Astrocyte (in vitro differentiated cells and primary cell): ENCODE measurements around the gene SRPRB. TPM values are rescaled to one million over a fixed set of nuclear protein-coding genes. Genes with fewer than 3 reads are reported as not detected.

Experiments
- DNase-seq: peaks from one replicate; pipeline ENCODE4 v3.0.0-alpha.2; 2010; ENCODE audit warnings: low read depth
- FAIRE-seq: peaks from 2 replicates; lab custom pipeline; 2011; peaks lifted over from hg19 to GRCh38; lab: Jason Lieb, UNC
- H2AFZ ChIP-seq: 2 replicates; pipeline ENCODE4 v1.6.0; 2012; ENCODE audit warnings: low read depth, low read length, inconsistent platforms
- H3K27ac ChIP-seq: 2 replicates; pipeline ENCODE4 v1.5.1; 2011; ENCODE audit warnings: low read depth, low read length, inconsistent platforms
- H3K27me3 ChIP-seq: 2 replicates; pipeline ENCODE4 v1.6.0; 2011; ENCODE audit warnings: low read length, inconsistent platforms; ENCODE audit not compliant: insufficient read depth
- H3K36me3 ChIP-seq: 2 replicates; pipeline ENCODE4 v1.5.1; 2011; ENCODE audit warnings: low read length, inconsistent platforms; ENCODE audit not compliant: insufficient read depth
- H3K4me1 ChIP-seq: 2 replicates; pipeline ENCODE4 v1.5.1; 2011; ENCODE audit warnings: low read length, inconsistent platforms; ENCODE audit not compliant: insufficient read depth
- H3K4me2 ChIP-seq: 2 replicates; pipeline ENCODE4 v1.6.0; 2012; ENCODE audit warnings: low read length, inconsistent platforms
- H3K4me3 ChIP-seq: 2 replicates; pipeline ENCODE4 v1.5.1; 2011; ENCODE audit warnings: low read depth, mild to moderate bottlenecking, low read length, inconsistent platforms; ENCODE audit not compliant: insufficient read depth
- H3K79me2 ChIP-seq: 2 replicates; pipeline ENCODE4 v1.6.0; 2012; ENCODE audit warnings: mild to moderate bottlenecking, low read length, inconsistent platforms; ENCODE audit not compliant: insufficient read depth
- H3K9ac ChIP-seq: 2 replicates; pipeline ENCODE4 v1.6.0; 2012; ENCODE audit warnings: mild to moderate bottlenecking, low read length, inconsistent platforms
- H3K9me3 ChIP-seq: 2 replicates; pipeline ENCODE4 v1.5.1; 2012; ENCODE audit warnings: low read depth, mild to moderate bottlenecking, low read length, inconsistent platforms; ENCODE audit not compliant: insufficient read depth
- H4K20me1 ChIP-seq: 2 replicates; pipeline ENCODE4 v1.6.0; 2012; ENCODE audit warnings: low read length, inconsistent platforms; ENCODE audit not compliant: insufficient read depth
- H3K27ac Mint-ChIP-seq: one replicate; pipeline ENCODE4 v1.8.0; 2021; ENCODE audit warnings: mild to moderate bottlenecking, mixed read lengths; ENCODE audit not compliant: unreplicated experiment
- H3K27me3 Mint-ChIP-seq: one replicate; pipeline ENCODE4 v1.8.0; 2021; ENCODE audit warnings: low read depth, mixed read lengths; ENCODE audit not compliant: unreplicated experiment
- H3K36me3 Mint-ChIP-seq: one replicate; pipeline ENCODE4 v1.8.0; 2021; ENCODE audit warnings: low read depth, mixed read lengths; ENCODE audit not compliant: unreplicated experiment
- H3K4me1 Mint-ChIP-seq: one replicate; pipeline ENCODE4 v1.8.0; 2021; ENCODE audit warnings: low read depth, mixed read lengths; ENCODE audit not compliant: unreplicated experiment
- H3K4me3 Mint-ChIP-seq: one replicate; pipeline ENCODE4 v1.8.0; 2021; ENCODE audit warnings: mild to moderate bottlenecking, moderate library complexity, mixed read lengths; ENCODE audit not compliant: unreplicated experiment
- H3K9me3 Mint-ChIP-seq: one replicate; pipeline ENCODE4 v1.8.0; 2021; ENCODE audit warnings: mild to moderate bottlenecking, mixed read lengths; ENCODE audit not compliant: unreplicated experiment
- CTCF ChIP-seq: IDR thresholded peaks from 2 replicates; pipeline ENCODE4 v1.5.1; 2011; ENCODE audit warnings: low read depth, mild to moderate bottlenecking, inconsistent platforms, low read length, moderate library complexity; ENCODE audit not compliant: insufficient read depth
- EZH2 ChIP-seq: IDR thresholded peaks from 2 replicates; pipeline ENCODE4 v1.6.1; 2012; ENCODE audit warnings: mild to moderate bottlenecking, low read length, inconsistent platforms; ENCODE audit not compliant: insufficient read depth
- total RNA-seq: library from RNA; stranded (reverse); gene quantifications from 2 replicates; pipeline ENCODE4 v1.2.1, GENCODE V29; 2021

SRPRB gene
- total RNA-seq, 1 donor from 2014 or later: 83.8 TPM

DNA sequence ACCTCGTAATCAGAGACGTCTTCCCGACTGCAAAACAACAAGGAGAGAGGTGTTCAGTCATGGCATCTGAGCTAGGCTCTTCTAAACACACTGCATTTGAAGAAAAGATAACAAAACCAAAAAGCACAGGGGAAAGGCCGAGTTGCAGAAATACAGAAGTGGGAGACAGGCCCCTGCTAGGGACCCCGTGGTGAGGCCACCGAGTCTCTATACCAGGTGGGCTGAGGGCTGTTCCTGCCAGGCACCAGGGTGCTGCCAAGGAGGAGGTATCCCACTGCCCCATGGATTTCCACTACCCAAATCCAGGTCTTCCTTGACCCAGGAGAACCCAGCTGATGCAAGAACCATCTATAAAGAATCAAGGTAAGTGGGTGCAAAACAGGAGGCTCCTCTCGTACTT is 59.0 kb downstream of the SRPRB start:
- H2AFZ ChIP-seq: no peak overlapping the region
- H3K4me1 ChIP-seq: no peaks in the 10 kb centered on the region
- H3K4me3 Mint-ChIP-seq: no peak overlapping the region
- H3K27me3 ChIP-seq: peaks cover 5% of the 10 kb centered on the region
- H3K4me1 Mint-ChIP-seq: peaks cover 4% of the 10 kb centered on the region
- H3K36me3 ChIP-seq: no peaks in the 10 kb centered on the region
- TF ChIP-seq EZH2 (no peak), CTCF (no peak)
- H4K20me1 ChIP-seq: peaks cover 5% of the 10 kb centered on the region
- peaks cover 17% of the 10 kb centered on the region for H3K36me3 Mint-ChIP-seq
- no peaks in the 10 kb centered on the region for H3K9me3 ChIP-seq
- no peak overlapping the region for H3K4me2 ChIP-seq
- FAIRE-seq (no peak), DNase-seq (no peak)
- no peak overlapping the region for H3K9ac ChIP-seq
- peaks cover 4% of the 10 kb centered on the region for H3K27me3 Mint-ChIP-seq
- no peaks in the 10 kb centered on the region for H3K79me2 ChIP-seq
- no peak overlapping the region for H3K27ac Mint-ChIP-seq
- no peak overlapping the region for H3K27ac ChIP-seq
- H3K9me3 Mint-ChIP-seq: no peaks in the 10 kb centered on the region
- H3K4me3 ChIP-seq: no peak overlapping the region

DNA sequence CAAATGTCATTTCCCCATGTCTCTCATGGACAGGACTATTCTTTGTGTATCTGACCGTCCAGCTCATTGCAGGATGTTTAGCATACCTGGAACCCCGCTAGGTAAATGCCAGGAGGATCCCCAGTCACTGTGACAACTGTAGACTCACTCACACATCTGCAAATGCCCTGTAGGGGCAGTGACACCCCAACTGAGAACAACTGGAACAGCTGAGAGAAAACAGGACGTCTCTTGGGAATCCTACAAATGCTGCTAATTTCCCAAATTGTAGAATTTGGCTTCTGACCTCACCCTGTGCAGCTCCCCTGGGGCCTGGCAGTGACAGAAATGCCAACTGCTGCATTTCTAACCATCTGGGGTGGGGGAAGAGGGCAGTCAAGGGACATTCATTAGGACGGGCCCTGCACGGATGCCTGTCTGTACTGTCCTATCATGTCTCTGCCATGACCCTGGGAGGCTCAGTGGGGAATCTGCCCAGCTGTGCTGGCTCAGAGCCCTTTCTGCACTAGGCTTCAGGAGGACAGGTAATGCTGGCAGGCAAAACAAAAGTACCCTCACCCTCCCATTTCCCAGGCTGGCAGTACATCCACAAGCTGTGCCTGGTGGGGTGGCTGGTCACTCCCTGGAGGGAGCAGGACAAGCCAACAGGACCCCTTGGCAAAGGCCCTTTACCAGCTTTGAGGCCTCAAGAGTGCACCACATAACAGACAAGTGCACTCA is 59.7 kb downstream of the SRPRB start:
- peaks cover 18% of the 10 kb centered on the region for H3K36me3 Mint-ChIP-seq
- FAIRE-seq (no peak), DNase-seq (no peak)
- no peak for TF ChIP-seq EZH2
- TF ChIP-seq CTCF: peak; percentile 5
- Histone ChIP-seq H3K79me2 (no peaks in the 10 kb centered on the region), H3K36me3 (no peaks in the 10 kb centered on the region), H3K4me1 (no peaks in the 10 kb centered on the region), H3K4me2 (no peak overlapping the region), H4K20me1 (peaks cover 5% of the 10 kb centered on the region), H3K27ac (no peak overlapping the region), H2AFZ (no peak overlapping the region), H3K27me3 (peaks cover 5% of the 10 kb centered on the region), H3K9ac (no peak overlapping the region), H3K9me3 (no peaks in the 10 kb centered on the region), H3K4me3 (no peak overlapping the region)
- no peak overlapping the region for H3K4me3 Mint-ChIP-seq
- H3K27ac Mint-ChIP-seq: no peak overlapping the region
- H3K27me3 Mint-ChIP-seq: peaks cover 4% of the 10 kb centered on the region
- H3K4me1 Mint-ChIP-seq: peaks cover 4% of the 10 kb centered on the region
- no peaks in the 10 kb centered on the region for H3K9me3 Mint-ChIP-seq

- Histone ChIP-seq H4K20me1 (peaks cover 5% of the 10 kb centered on the region), H3K4me2 (no peak overlapping the region), H3K4me1 (no peaks in the 10 kb centered on the region), H3K27me3 (peaks cover 5% of the 10 kb centered on the region), H3K9me3 (no peaks in the 10 kb centered on the region), H2AFZ (no peak overlapping the region), H3K36me3 (no peaks in the 10 kb centered on the region), H3K4me3 (no peak overlapping the region), H3K27ac (no peak overlapping the region), H3K9ac (no peak overlapping the region), H3K79me2 (no peaks in the 10 kb centered on the region)
- no peak overlapping the region for H3K4me3 Mint-ChIP-seq
- no peak overlapping the region for H3K27ac Mint-ChIP-seq
- peaks cover 4% of the 10 kb centered on the region for H3K27me3 Mint-ChIP-seq
- H3K9me3 Mint-ChIP-seq: no peaks in the 10 kb centered on the region
- TF ChIP-seq CTCF: no peak
- TF ChIP-seq EZH2: no peak
- H3K4me1 Mint-ChIP-seq: peaks cover 6% of the 10 kb centered on the region
- no peak for FAIRE-seq
- peaks cover 20% of the 10 kb centered on the region for H3K36me3 Mint-ChIP-seq
- no peak for DNase-seq
Observed at GRCh38 chr3:133866141-133866540, 60.5 kb downstream of the SRPRB start.
